BLaER1 treated with 17β-estradiol and CSF1 and Interleukin-3, amounts not matched to agents 10 nM and 100 nM (cell line): ENCODE measurements around the gene SLIRP.
"Not testable (repeated sequence)": the region's sequence is repeated elsewhere in the genome, so short reads cannot be mapped to it uniquely, and the experiment has no call there.

ENCODE experiments used
- H3K27ac ChIP-seq, 11 experiments: shearing (Covaris generic); formaldehyde crosslinking; 2 replicates each; pipeline ENCODE4 v1.8.1; 2022
- H3K27me3 ChIP-seq, 11 experiments: shearing (Covaris generic); formaldehyde crosslinking; 2 replicates each; pipeline ENCODE4 v1.8.1; 2022
- H3K36me3 ChIP-seq, 11 experiments: shearing (Covaris generic); formaldehyde crosslinking; 2 replicates each; pipeline ENCODE4 v1.8.1; 2022
- H3K4me1 ChIP-seq, 10 experiments: shearing (Covaris generic); formaldehyde crosslinking; 2 replicates each; pipeline ENCODE4 v1.8.1; 2022
- H3K4me2 ChIP-seq, 11 experiments: shearing (Covaris generic); formaldehyde crosslinking; 2 replicates each; pipeline ENCODE4 v1.8.1; 2022
- H3K4me3 ChIP-seq, 10 experiments: shearing (Covaris generic); formaldehyde crosslinking; 2 replicates each; pipeline ENCODE4 v1.8.1; 2022
- H3K9ac ChIP-seq, 11 experiments: shearing (Covaris generic); formaldehyde crosslinking; 2 replicates each; pipeline ENCODE4 v1.8.1; 2022
- H3K9me3 ChIP-seq, 11 experiments: shearing (Covaris generic); formaldehyde crosslinking; replicated peaks in 1 of 11; 2 replicates each; pipeline ENCODE4 v1.8.1; 2022
- H4K20me1 ChIP-seq, 11 experiments: shearing (Covaris generic); formaldehyde crosslinking; 2 replicates each; pipeline ENCODE4 v1.8.1; 2022
- Cebpa-rat ChIP-seq, 11 experiments: shearing (Covaris generic); IDR thresholded peaks; 2 replicates each; pipeline ENCODE4 v1.8.1; 2022

Gene SLIRP

DNA sequence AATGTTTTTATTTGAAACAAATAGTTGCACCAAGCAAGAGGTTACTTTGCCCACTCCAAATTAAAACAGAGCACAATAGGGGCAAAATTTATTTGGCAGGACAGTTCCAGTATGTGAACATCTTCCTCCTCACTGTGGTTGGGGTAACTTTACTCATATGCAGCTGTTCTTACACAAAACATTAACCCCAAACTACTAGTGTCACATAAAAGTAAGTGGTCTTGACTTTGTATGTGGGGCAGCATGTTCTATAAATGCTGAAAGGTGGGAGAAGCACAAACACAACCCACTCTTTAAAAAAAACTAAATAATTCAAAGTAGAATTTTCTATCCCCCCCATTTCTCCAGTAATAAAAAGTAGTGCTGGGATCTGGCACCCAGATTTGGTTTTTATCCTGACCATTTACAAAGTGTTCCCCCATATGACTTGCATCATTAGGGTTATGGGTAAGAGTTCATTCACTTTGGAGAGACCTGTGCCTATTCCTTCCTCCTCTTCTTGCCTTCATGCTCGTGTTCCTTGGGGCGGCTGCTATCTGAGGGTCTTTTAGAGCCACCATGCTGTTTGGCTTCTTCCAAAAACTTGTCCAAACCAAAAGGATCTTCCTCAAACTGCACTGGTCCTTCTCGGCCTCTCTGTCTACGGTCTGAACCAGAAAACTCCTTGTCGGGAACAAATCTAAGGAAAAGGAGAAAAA is 9.9 kb downstream of the SLIRP start:
- Histone ChIP-seq H3K9ac (no peak overlapping the region), H3K4me3 (no peak overlapping the region), H3K4me2 (no peak overlapping the region), H3K9me3 (no peaks in the 10 kb centered on the region), H4K20me1 (peaks cover 42 to 91% (median 80%) of the 10 kb centered on the region in 11 experiments; a peak in 21 of 22 replicates), H3K27me3 (no peaks in the 10 kb centered on the region), H3K27ac (no peak overlapping the region), H3K36me3 (peaks cover 98 to 100% (median 99%) of the 10 kb centered on the region in 11 experiments), H3K4me1 (peaks cover 0 to 6% (median 0%) of the 10 kb centered on the region in 10 experiments; a peak in 1 of 20 replicates)
- no peak for TF ChIP-seq Cebpa-rat (IDR thresholded peaks at IDR 0.05)

DNA sequence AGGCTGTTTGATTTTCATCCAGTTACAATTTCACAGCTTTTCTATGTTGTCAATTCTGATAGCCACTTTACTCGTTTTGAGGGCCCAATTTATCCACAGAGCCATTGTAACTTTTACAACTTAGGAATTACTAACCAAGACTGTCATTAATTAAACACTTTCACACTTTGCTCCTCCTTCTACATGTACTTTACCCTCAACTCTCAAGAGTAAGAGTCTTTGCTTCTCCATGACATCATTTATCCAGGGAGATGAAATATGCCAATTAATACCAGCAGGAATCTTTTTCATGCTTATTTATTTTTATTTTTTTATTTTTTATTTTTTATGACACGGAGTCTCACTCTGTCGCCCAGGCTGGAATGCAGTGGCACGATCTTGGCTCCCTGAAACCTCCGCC is 13.5 kb downstream of the SLIRP start:
- H3K27ac ChIP-seq: no peak overlapping the region
- peaks cover 98 to 100% (median 100%) of the 10 kb centered on the region in 11 experiments for H3K36me3 ChIP-seq
- no peak for TF ChIP-seq Cebpa-rat (IDR thresholded peaks at IDR 0.05)

DNA sequence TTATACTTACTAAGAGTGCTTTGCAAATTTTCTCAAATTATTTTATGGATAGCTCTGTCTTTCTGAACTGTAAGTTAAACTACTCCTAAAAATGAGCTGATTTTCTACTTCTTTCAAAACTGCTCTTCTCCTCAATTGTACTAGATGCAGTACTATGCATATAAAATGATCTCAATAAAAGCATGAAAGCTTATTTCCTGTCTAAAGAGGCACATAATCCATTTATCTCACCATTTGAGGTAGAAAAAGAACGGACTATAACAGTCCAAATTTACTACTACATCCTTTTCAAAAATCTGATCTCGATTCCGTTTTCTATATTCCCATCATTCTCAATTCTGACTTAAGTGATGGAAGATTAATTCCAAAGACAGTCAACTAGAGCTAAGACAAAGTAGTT is 14.4 kb downstream of the SLIRP start:
- no peak for TF ChIP-seq Cebpa-rat (IDR thresholded peaks at IDR 0.05)

More for the DNA sequence above, 13.5 kb downstream of the SLIRP start:
- H3K9ac ChIP-seq: no peak overlapping the region
- no peaks in the 10 kb centered on the region for H3K9me3 ChIP-seq
- H3K4me2 ChIP-seq: no peak overlapping the region
- no peaks in the 10 kb centered on the region for H3K4me1 ChIP-seq
- H3K4me3 ChIP-seq: no peak overlapping the region
- peaks cover 25 to 94% (median 77%) of the 10 kb centered on the region in 11 experiments; a peak in 21 of 22 replicates for H4K20me1 ChIP-seq
- no peaks in the 10 kb centered on the region for H3K27me3 ChIP-seq

DNA sequence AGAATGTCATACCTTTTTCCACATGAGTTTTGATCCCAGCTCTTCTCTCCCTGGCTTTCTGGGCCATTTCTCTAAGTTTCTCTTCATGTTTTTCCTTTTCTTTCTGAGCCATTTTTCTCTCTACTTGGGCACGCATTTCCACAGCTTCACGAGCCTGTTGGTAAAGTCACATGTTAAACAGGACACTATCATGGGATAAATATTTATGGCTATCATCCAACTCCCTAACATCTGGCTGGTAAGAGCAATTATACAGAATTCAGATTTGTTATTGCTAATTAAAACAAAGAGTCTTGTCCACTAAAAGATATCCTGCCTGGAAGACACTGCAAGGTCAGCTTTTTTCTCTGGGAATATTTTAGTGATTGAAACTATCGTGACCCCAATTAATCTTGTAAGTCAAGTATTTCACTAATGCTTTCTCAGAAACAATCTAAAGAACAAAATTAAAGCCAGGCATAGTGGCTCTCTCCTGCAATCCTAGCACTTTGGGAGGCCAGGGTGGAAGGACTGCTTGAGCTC is 23.1 kb downstream of the SLIRP start:
- no peak overlapping the region for H3K4me2 ChIP-seq
- H3K4me1 ChIP-seq: no peaks in the 10 kb centered on the region
- H4K20me1 ChIP-seq: peaks cover 26 to 89% (median 60%) of the 10 kb centered on the region in 11 experiments; a peak in 19 of 22 replicates
- H3K27me3 ChIP-seq: no peaks in the 10 kb centered on the region
- H3K4me3 ChIP-seq: no peak overlapping the region
- no peak for TF ChIP-seq Cebpa-rat (IDR thresholded peaks at IDR 0.05)
- H3K36me3 ChIP-seq: peaks cover 100% of the 10 kb centered on the region in 11 experiments
- H3K9me3 ChIP-seq: no peaks in the 10 kb centered on the region
- no peak overlapping the region for H3K9ac ChIP-seq
- no peak overlapping the region for H3K27ac ChIP-seq

More for the DNA sequence above, 14.4 kb downstream of the SLIRP start:
- Histone ChIP-seq H3K27ac (no peak overlapping the region), H3K9me3 (no peaks in the 10 kb centered on the region), H4K20me1 (peaks cover 26 to 94% (median 75%) of the 10 kb centered on the region in 11 experiments; a peak in 21 of 22 replicates), H3K4me3 (no peak overlapping the region), H3K9ac (no peak overlapping the region), H3K27me3 (no peaks in the 10 kb centered on the region), H3K4me1 (no peaks in the 10 kb centered on the region), H3K36me3 (peaks cover 98 to 100% (median 100%) of the 10 kb centered on the region in 11 experiments), H3K4me2 (no peak overlapping the region)

DNA sequence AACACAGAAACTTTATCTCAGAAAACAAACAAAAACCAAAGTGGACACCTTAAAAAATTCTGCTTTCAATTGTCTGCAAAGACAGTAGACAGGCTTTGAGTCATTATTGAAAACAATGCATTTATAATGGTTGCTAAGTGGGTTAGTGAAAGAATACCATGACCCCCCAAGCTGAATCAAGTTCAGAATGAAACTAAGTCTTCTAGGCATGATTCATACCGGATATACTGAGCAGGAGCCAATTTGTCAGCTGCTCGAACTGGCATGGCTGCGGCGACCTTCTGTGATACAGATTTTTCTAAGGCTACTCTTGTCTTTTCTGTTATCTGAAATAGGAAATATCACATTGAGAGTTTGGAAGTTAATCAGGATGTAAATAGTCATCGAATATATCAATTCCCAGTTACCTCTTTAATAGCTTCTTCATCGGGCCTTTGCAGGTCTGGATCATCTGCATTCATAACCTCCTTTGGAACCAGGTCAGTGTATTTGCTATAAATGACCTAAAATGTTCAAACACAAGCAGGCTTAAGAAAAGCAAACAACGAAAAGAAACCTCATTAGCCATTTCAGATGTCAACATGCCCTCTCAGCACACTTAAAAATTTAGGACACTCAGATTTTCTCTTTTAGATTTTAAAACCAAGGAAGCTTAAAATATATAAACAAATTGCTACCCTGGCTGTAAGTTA is 30.8 kb downstream of the SLIRP start:
- TF ChIP-seq Cebpa-rat (IDR thresholded peaks at IDR 0.05): no peak
- no peaks in the 10 kb centered on the region for H3K9me3 ChIP-seq
- H3K9ac ChIP-seq: no peak overlapping the region
- no peaks in the 10 kb centered on the region; a peak in 1 of 20 replicates for H3K4me1 ChIP-seq
- no peak overlapping the region for H3K27ac ChIP-seq
- no peaks in the 10 kb centered on the region for H3K27me3 ChIP-seq
- no peak overlapping the region for H3K4me3 ChIP-seq
- H3K4me2 ChIP-seq: no peak overlapping the region
- peaks cover 95 to 100% (median 99%) of the 10 kb centered on the region in 11 experiments for H3K36me3 ChIP-seq
- peaks cover 42 to 91% (median 64%) of the 10 kb centered on the region in 11 experiments; a peak in 20 of 22 replicates for H4K20me1 ChIP-seq

DNA sequence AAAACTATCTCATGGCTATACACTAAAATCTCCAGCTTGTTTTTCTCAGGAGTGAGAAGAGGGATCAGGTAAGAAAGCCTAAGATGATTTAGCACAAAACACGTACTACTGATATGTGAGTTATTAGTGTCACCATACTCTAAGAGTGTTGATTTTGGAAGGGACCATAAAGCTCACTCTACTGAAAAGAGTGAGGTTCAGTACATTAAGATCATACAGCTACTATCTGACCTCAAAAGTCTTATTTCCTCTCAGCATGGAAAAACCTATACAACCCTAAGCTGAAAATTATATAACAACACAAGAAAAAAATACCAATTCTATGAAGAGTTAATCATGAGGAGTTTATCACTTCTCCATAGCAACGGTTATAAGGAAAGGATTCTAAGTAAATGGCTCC is 33.5 kb downstream of the SLIRP start:
- Histone ChIP-seq H3K4me2 (no peak overlapping the region), H3K27me3 (no peaks in the 10 kb centered on the region), H3K27ac (no peak overlapping the region), H3K36me3 (peaks cover 94 to 100% (median 99%) of the 10 kb centered on the region in 11 experiments), H3K9ac (no peak overlapping the region), H3K4me1 (no peaks in the 10 kb centered on the region; a peak in 1 of 20 replicates), H4K20me1 (peaks cover 56 to 95% (median 84%) of the 10 kb centered on the region in 11 experiments; a peak in 20 of 22 replicates), H3K4me3 (no peak overlapping the region), H3K9me3 (no peaks in the 10 kb centered on the region)
- no peak for TF ChIP-seq Cebpa-rat (IDR thresholded peaks at IDR 0.05)

DNA sequence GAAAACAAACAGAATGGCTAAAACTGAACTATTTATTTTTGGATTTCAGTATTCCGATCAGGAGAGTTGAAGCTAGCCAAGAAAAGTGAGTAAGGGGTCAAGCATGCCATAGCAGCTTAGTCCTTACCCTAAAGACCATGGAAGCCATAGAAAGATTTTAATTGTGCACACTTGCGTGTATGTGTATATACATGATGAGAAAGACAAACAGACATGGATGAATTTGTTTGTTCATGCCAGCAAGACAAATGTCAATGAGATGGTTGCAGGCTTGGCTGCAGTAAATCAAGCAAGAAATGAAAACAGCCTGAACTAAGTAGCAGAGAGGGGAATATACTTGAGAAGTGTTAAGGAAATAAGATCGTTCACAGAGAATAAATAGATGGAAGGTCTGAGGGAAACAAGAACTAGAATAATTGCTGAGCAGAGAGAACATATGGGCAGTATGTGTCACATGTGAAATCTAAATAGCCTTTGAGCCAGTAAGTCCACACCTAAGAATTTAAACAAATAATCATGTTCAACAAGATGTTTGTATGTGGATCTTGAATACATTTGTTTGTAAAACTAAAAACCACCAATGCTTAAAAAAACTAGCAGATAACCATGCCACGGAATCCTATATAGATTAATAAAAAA is 38.3 kb downstream of the SLIRP start:
- H3K4me3 ChIP-seq: no peak overlapping the region
- peaks cover 0 to 24% (median 9%) of the 10 kb centered on the region in 11 experiments; a peak in 12 of 22 replicates for H3K9me3 ChIP-seq
- no peaks in the 10 kb centered on the region for H3K27me3 ChIP-seq
- no peak for TF ChIP-seq Cebpa-rat (IDR thresholded peaks at IDR 0.05)
- H3K4me1 ChIP-seq: no peaks in the 10 kb centered on the region
- H3K4me2 ChIP-seq: no peak overlapping the region
- no peak overlapping the region for H3K9ac ChIP-seq
- H3K27ac ChIP-seq: no peak overlapping the region
- H4K20me1 ChIP-seq: peaks cover 39 to 81% (median 66%) of the 10 kb centered on the region in 11 experiments; a peak in 20 of 22 replicates
- H3K36me3 ChIP-seq: peaks cover 89 to 98% (median 94%) of the 10 kb centered on the region in 11 experiments

DNA sequence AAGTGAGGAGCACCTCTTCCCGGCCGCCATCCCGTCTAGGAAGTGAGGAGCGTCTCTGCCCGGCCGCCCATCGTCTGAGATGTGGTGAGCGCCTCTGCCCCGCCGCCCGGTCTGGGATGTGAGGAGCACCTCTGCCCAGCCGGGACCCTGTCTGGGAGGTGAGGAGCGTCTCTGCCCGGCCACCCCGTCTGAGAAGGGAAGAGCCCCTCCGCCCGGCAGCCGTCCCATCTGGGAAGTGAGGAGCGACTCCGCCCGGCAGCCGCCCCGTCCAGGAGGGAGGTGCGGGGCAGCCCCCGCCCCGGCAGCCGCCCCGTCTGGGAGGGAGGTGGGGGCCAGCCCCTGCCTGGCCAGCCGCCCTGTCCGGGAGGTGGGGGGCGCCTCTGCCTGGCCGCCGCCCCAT is 39.5 kb downstream of the SLIRP start:
- H3K27me3 ChIP-seq, H3K4me2 ChIP-seq, H3K27ac ChIP-seq, H3K9ac ChIP-seq, H3K4me1 ChIP-seq, H3K4me3 ChIP-seq: not testable (repeated sequence)
- Histone ChIP-seq H3K36me3 (peaks cover 89 to 98% (median 94%) of the 10 kb centered on the region in 11 experiments), H4K20me1 (peaks cover 33 to 81% (median 66%) of the 10 kb centered on the region in 11 experiments; a peak in 20 of 22 replicates), H3K9me3 (peaks cover 0 to 24% (median 9%) of the 10 kb centered on the region in 11 experiments; a peak in 12 of 22 replicates)

DNA sequence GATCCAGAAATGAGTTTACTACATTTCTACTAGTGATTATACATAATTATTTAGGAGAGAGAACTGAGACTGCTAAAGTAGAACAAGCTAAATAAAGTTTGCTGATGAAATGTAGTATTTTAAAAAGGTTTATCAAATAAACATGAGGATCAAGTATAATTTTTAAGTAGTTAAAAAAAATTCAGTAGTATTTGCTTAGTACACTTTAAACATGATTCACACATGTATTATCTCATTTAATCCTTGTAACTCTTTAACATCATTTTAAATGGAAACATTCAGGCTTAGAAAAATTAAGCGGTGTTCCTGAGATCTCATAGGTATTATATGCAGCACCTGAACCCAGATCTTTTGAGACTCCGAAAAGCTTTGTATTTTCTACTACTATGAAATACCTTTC is 44.4 kb downstream of the SLIRP start:
- H3K4me1 ChIP-seq: peaks cover 0 to 9% (median 0%) of the 10 kb centered on the region in 10 experiments; a peak in 3 of 20 replicates
- no peak overlapping the region for H3K9ac ChIP-seq
- peaks cover 93 to 100% (median 98%) of the 10 kb centered on the region in 11 experiments for H3K36me3 ChIP-seq
- no peak for TF ChIP-seq Cebpa-rat (IDR thresholded peaks at IDR 0.05)
- no peak overlapping the region for H3K4me2 ChIP-seq
- peaks cover 0 to 24% (median 8%) of the 10 kb centered on the region in 11 experiments; a peak in 12 of 22 replicates for H3K9me3 ChIP-seq
- H3K27ac ChIP-seq: no peak overlapping the region
- no peak overlapping the region for H3K4me3 ChIP-seq
- H3K27me3 ChIP-seq: no peaks in the 10 kb centered on the region
- H4K20me1 ChIP-seq: peaks cover 41 to 85% (median 72%) of the 10 kb centered on the region in 11 experiments; a peak in 21 of 22 replicates
